ENCODE results near the gene HIPK2. TPM values are rescaled to one million over a fixed set of nuclear protein-coding genes. Genes with fewer than 3 reads are reported as not detected.

HIPK2 gene
- total RNA-seq, 1 experiment from 2014 or later, result 3.6 TPM

DNA sequence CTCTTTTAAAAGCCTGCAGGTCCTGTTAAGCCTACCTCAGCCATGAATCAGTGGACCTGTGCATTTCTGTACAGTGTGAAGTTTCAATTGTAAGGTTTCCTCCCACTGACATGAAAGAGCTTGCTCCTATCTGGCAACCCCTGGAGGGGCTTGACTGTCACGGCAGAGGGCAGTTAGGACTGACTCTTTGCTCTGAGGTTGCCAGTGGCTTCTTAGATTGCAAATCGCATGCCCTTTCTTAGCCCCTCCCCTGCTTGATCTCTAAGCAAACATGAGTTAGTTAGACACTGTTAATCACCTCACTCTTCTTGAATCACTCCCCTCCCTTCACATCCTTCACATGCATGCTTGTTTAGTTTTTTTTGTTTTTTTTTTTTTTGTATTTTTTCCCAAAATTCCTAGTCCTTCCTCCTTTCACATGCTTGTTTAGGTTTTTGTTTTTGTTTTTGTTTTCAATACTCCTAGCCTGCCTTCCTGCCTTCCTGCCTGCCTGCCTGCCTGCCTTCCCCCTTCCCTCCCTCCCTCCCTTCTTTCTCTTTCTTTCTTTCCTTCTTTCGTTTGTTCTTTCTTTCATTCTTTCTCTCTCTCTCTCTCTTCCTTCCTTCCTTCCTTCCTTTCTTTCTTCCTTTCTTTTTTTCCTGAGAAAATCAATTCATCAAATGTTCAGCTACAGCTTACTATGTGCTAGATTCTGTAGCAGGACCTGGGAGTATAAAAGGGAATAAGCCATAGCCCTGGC lies 6.0 kb upstream of the HIPK2 start:
- DNase-seq (ENCODE audit: low spot score), result no peak

DNA sequence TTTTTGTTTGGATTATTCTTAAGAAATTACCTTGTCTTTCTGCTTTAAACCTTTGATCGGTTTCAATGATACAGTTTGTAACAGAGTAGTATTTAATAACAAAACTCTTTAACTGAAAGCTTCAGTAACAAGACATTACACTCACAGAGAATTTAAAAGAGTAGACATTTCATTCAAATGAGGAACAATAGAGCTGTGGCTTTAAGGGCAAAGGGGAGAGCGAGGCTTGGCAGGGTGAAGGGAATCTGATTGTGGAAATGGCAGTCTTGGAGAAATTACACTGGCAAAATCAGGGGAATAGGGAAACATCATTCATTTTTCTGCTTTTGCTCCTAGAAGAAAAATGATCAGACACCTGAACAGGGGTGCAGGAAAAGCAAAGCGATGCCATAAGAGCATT lies 5.1 kb upstream of the HIPK2 start:
- DNase-seq (ENCODE audit: low spot score), result no peak

DNA sequence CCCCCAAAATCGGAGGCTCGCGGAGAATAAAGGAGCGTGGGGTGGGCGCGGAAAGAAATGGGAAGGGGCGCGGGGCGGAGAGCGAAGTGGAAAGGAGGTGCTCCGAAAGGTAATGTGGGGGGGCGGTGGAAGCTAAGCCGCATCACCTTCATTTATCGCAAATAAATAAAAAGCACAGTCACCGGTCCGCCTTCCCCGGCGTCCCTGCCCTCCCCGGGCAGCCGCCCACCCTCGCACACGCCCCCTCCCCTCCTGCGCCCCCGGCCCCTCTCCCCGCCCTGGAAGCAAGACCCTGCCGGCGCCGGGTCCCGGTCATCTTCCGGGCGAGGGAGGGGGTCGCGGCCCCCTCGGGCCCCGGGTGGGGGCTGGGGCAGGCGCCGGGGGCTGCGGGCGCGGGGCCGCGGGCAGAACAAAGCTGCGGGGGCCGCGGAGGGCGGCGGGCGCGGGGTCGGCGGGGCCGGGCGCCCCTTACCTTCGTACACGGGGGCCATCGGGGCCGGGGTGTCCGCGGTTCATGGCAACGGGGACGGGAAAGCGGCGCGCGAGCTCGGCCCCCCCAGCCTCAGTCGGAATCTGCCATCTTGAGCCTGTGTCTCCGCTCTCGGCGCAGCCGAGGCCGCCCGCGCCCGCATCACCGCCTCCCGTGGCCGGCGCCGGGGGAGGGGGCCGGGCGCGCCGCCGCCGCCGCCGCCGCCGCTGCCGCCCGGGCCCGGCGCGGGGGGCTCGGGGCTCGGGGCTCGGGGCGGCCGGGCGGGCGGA lies 486 bp downstream of the HIPK2 start:
- no peak for DNase-seq (ENCODE audit: low spot score)

DNA sequence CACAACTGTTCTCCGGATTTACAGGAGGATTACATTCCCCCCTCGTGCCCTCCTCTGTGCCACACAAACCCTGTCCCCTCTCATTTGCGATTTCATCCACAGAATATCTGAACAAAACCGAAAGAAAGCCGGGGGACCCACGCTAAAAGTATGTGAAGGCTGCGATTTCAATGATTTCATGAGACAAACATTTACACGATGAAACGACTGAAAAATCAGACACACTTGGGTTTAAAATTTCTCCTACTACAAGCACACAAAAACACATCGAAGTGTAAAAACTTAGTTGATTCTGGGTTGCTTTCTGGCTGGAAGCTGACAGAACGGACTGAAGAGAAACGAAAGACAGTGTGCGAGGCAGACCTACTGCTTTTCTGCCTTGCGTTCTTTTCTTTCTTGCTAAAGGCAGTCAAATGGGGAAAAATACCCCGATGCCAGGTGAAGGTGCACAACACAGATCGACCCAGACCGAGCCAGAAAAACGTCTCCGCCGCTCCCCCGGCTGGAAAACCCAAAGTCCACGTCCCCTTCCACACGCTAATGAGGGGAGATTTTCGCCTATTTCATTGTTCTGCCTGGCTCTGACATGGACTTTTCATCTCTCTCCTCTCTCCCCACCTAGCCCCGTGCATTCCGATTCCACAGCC lies 1.2 kb downstream of the HIPK2 start:
- DNase-seq (ENCODE audit: low spot score), result peak; percentile 16

DNA sequence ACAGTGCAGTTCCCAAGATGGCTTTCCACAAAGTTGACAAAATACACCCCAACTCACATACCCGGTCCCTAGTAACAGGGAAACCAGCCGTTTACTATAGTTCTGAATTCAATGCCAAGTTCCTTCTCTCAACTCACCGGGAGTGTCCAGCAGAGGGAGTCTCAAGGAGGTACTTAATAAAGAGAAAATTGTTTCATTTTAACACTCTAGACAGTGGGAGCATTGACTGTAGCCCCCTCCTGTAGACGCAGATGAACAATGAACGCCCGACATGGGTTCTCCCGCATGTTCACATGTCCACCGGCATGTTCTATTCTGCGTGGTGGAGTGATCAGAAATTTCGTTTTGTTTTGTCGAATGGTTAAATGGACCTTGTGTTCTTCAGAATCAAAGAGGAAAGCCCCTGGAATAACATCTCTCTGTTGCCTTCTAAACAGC lies 1.9 kb downstream of the HIPK2 start:
- peak; percentile 59 for DNase-seq (ENCODE audit: low spot score)

DNA sequence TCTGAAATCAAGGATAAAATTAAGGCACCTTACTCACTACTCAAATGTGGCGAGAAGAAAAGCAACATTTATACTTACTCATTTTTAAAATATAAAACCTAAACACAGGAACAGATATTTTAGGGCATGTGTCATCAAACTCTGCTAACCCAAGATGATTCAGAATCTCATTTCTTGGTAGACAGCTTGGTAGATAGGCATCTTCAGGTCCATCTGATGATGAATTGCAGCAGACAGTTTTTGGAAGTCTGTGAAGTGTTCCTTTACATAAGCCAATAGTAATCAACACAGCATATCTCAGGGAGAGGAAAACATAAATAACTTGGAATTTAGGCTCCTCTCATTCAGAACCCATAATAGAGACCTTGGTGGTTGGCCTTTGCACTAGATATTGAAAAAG lies 3.4 kb downstream of the HIPK2 start:
- peak; percentile 75 for DNase-seq (ENCODE audit: low spot score)

DNA sequence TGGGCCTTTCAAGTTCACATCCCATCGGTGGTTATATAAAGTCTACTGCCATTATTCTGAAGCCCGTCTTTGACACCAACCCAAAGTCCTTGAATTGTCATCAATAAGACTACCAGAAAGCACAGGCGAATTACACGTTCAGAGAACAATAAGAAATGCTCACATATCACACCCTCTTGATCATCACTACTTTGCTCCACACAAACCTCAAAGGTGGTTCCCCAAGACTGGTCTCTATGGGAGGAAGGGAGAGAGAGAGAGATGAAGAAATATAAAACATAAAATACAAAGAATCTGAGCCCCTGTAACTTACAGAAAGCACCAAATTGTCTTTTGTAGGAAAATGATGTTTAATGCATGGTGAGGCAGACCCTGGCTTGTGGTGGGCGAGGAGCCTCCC lies 4.4 kb downstream of the HIPK2 start:
- no peak for DNase-seq (ENCODE audit: low spot score)

DNA sequence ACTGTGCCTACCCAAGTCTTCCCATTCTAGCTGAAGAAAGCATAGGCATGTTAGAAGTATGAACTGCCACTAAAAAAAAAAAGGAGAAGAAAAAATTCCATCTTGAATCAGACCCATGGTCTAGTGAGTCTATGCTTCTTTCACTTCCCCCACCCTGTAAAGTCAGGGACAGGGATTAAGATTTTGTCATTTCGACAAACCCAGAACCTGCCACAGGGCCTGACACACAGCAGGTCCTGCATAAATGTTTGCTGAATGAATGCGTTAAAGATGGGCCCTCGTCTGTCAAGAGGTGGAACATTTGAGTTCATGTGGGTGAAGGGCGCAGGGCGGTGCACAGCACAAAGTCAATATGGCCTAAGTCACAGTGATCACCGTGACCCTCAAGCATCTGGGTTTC lies 4.9 kb downstream of the HIPK2 start:
- no peak for DNase-seq (ENCODE audit: low spot score)

DNA sequence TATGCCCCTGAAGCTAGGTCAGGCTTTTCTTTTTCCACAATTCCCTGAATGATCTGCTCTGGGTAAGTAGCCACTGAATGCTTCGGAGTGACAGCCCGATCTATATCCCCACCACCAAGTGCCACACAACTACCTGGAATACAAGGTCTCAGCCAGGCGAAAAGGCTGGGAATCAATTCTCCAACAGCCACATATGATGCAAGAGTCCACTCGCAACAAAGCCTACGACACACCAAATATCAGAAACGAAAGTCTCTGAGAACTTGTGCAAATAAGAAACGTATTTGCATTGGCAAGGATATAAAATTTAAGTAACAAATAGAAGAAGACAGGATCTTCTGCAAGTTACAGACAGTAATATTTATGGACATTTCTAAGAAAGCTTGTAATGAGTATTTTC lies 5.7 kb downstream of the HIPK2 start:
- no peak for DNase-seq (ENCODE audit: low spot score)

DNA sequence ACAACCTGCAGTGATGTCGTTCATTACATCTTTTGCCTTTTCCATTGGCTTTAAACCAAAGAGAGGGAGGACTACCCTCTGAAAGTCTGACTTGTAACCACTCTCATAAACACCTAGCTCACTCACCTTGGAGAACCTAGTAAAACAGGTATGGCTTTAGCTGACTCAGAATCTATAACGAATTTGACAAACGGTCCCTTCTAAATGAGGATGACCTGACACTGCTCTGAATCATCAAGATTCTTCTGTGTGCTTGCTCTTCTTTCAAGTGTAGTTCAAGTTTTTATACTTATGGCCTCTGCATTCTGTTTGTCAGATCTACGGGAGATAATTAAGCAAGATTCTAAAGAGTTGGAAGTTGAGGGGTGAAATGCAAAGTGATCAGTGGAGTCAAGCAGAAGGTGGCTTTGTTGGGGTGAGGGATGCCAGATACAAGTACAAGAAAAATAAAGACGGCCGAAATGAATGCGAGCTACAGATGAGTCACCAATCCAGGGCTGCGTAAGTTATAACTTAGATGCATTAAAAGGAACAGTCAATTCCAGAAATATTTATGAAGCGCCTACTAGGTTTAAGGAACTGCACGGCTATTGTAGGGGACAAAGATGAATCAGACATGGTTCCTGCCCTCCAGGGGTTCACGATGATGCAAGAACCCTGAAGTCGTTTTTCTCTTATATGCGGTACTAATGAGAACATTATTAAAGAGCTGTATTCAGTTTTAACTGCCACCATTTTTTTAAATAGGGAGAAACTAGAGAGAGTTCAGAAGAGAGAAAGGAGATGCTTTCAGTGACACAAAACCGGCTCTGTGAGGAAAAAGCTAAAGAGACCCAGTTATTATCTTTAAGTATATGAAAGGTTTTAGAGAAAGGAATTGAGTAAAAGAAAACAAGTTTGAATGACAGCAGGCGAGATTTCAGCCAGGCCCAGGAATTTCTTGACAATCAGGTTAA lies 6.5 kb downstream of the HIPK2 start:
- peak; percentile 66 for DNase-seq (ENCODE audit: low spot score)

DNA sequence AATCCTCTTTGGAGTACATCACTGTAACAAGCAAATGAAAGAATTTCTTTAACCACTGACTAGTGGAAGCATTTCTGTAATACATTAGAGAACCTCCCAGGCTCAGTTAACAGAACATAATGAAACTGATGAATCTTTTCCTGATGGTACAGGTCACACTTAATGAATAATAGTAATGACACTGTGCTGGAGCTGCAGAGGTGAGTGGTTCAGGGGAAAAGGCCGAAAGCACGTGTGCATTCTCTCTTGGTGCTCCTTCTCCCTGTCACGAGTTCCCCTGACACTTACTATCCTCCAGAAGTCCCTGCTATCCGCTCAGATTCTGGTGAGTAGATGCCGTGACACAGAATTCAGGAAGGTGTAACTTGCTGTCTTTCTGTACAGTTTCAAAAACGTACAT lies 8.0 kb downstream of the HIPK2 start:
- no peak for DNase-seq (ENCODE audit: low spot score)

DNA sequence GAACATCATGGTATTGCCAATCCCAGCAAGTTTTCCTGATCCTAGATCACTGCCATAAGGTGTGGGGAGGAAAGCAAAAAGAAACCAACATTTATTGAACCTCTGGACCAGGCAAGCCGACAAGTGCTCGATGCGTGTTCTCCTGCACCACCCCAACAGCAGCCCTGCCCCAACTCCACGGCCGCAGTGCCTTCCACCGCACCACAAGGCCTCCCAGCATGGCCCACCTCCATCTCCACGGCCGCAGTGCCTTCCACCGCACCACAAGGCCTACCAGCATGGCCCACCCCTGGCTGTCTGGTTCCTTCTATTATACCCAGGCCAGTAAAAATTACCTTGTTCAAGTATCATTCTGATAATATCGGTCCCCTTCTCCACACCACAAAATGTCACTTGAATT lies 8.7 kb downstream of the HIPK2 start:
- DNase-seq (ENCODE audit: low spot score), result no peak

DNA sequence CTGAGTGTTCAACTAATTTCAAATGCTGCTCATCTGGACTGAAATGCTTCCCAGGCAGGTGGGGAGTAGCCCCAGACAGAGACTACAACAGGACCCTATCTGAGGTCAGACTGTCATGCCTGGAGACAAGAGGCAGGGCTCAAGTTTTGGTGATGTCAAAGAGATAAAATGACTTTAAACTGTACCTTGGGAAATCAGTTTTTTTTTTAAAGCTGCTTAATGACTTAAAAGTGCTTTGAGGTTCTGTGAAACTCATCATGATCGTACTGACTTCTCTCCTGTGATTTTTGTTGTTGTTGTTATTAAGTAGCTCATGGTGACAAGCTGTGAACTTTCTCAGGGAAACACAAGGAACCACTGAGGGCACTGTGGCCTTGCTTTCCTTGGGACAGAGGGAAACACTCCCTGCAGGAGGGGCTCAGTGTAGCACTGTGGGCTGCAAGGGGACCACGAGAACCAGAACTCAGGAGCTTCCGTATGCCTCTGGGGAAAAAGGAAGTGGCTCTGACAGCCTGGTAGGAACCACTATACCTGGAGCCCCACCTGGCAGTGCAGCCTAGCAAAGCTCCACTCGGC lies 9.5 kb downstream of the HIPK2 start:
- no peak for DNase-seq (ENCODE audit: low spot score)

DNA sequence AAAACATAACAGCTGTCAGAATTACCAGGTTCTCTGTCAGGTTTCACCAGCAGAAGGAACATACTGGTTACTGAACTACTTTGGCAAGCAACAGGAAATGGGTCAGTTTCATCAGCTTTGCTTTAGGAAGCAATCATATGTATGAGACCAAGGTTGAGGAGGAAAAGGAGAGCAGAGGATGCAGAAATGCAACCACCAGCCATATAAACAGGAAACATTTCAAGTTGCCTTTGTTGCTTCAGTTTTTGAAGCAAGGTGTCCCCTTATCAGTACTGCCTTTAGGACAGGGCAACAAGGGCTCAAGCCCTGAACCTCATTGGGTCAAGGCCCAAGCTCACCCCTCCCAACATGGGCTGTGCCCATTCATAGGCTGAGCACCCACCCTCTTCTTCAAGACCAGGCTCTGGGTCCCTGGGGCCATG lies 10.2 kb downstream of the HIPK2 start:
- no peak for DNase-seq (ENCODE audit: low spot score)

DNA sequence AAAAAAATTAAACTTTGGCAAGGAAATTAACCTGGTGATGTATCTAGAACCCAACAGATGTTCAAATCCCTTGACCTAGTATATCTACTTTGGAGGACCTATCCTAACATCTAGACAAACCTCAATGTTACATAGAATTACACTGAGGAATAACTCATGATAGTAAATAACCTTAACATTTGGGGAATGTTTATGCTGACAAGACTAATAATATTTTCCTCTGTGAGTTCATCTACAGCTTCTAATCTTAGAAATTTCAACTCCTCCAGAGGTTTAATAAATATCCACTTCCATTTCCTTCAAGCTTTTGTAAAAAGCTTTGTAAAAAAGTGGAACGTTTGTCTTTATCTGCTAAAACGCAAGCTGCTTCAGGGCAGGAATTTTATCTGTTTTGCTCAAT lies 12.7 kb downstream of the HIPK2 start:
- DNase-seq (ENCODE audit: low spot score), result no peak

DNA sequence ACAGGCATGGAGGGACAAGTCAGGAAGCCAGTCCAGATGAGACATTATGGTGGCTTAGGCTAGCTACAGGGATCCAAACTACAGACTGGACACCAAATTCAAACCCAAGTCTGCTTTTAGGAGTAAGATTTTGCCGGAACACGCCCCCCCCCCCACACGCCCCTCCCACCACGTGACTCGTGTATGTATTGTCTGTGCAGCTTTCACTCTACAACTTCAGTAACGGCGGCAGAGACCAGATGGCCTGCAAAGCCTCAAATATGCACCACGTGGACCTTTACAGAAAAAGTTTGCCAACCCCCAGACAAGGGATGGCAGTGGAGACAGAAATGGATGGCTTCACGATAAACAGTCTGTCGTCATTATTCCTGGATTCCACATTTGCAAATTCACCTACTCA lies 14.5 kb downstream of the HIPK2 start:
- DNase-seq (ENCODE audit: low spot score), result no peak

DNA sequence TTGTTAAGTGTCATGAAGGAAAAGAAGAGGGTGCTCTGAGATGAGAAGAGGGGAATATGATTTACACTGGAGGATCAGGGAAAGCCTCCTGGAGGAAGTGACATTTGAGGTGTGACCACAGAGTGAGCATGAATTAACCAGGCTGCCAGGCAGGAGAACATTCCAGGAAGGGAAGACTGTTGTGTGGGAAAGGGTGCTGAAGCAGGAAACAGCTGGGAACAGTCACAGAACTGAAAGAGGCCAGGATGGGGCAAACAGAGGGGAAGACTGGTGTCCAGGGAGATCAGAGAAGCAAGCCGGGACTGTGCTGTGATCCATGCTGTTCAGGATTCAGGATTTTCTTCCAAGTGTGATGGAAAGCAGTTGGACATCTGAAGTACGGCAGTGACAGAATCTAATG lies 14.9 kb downstream of the HIPK2 start:
- DNase-seq (ENCODE audit: low spot score), result peak; percentile 49

DNA sequence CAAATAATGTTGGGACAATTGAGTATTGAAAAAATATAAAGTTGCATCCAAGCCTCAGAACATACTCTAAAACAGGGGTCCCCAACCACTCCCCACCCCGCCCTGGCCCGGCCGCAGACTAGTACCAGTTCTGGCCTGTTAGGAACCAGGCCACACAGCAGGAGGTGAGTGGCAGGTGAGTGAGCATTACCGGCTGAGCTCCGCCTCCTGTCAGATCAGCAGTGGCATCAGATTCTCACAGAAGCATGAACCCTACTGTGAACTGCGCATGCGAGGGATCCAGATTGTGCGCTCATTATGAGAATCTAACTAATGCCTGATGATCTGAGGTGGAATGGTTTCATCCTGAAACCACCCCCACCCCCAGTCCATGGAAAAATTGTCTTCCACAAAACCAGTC lies 19.4 kb downstream of the HIPK2 start:
- no peak for DNase-seq (ENCODE audit: low spot score)

DNA sequence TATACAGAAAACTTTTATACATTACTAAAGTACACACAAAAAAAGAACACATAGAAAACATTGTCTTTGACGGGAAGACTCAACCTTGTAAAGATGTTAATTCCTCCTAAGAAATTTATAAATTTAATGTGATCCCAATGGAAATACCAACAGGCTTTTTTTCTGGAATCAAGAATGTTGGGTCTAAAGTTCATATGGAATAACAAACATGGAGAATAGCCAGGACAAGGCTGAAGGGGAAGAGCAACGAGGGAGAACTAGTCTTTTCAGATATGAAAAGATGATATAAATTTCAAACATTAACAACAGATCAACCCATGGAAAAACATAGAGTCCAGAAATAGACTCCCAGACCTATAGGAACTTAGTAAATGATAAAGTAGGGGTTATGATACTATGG lies 19.8 kb downstream of the HIPK2 start:
- no peak for DNase-seq (ENCODE audit: low spot score)

DNA sequence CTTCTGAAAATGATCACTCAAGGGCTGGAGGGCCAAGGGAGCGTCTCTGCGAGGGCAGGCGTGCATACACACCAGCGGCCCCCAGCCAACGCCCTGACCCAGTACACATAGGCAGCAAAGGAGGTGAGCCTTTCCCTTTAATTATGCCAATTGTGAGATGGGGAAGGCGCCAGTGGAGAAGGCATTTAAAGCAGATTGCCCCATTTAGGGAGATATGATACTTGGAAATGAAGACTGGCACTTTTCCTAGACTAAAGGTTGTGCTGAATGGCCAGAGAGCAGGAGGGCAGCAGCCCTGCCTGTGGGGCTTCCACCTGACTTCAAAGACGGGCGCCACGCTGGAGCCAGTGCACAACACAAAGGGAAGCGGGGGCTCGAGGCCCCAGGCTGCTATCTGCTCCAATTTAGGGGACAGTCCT lies 24.1 kb downstream of the HIPK2 start:
- no peak for DNase-seq (ENCODE audit: low spot score)

DNA sequence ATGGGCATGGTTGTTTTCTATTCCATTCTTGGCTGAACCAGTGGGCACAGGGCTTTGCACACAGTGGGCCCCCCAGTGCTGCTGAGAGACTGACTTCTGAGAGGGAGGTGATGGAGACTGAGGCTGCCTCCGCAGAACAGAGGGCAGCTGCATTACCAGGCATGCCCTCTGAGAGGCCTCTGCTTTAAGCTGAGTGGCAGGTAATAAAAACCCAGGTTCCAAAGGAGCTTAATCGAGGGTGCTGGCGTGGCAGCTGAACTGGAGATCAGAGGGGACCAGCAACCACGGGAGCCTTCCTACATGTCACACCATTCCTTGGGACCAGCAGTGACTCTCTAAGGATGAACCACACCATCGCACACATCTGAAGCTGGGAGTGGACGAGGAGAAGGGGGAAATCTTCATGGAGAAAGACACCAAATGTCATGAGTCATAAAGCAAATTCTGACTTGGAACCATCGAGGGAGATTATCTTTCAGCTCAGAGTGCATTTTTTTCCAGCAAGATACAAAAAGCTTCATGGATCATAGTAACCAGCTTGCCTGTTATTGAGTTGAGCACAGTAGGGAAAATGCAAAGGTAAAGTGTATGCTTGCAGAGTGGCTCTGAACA lies 24.6 kb downstream of the HIPK2 start:
- no peak for DNase-seq (ENCODE audit: low spot score)
